C4-2B (cell line): Measurements from ENCODE around the gene MMP15.

ENCODE experiments used
- H3K27ac ChIP-seq: fragments of 450-650 bp; 2 replicates; pipeline ENCODE4 v1.5.1; 2017
- CTCF ChIP-seq: fragments of 450-650 bp; conservative IDR thresholded peaks from 2 replicates; pipeline ENCODE4 v1.5.1; 2017; ENCODE audit warnings: mild to moderate bottlenecking
- ZFX ChIP-seq: fragments of 450-650 bp; IDR thresholded peaks from 2 replicates; pipeline ENCODE4 v1.6.1; 2017

The MMP15 gene

DNA sequence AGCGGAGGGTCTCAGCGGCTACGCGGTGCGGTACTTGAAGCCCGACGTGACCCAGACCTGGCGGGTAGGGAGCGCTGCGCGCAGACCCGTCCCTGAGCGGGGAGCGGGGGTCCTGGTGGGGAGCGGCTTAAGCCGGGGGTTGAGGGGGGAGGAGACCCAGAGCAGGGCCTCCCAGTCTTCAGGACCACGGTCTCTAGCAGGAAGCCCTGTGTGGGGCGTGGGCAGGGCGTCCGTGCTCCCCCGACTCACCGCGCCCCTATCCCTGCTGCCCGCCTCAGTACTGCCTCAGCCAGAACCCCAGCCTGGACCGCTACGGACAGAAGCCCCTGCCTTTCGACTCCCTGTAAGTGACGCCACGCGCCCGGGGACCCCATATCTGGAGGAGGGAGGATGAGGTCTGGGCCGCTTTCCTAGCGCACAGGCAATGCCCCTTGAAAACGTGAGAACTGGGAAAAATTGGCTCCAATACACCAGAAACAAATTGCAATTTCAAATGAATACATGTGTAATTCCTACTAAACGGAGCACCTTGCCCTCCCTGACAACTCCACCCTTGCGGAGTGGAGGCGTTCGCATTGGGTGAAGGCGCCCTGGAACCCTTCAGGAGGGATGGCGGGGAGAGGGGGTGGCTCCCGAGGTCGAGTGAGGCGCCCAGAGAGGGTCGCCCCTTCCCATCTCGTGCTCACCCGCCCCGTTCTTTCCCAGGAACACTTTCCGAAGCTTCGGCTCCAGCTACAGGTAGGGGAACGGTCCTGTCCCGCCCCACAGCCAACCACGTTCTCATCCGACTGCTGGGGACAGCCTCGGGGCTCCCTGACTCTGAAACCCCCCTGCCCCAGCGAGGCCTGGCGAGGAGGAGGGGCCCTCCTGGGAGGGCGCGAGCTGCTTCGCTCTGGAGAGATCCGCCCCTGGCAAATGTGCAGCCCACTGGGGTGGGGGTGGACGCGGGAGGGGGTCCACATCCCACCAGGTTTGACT lies 40.1 kb upstream of the MMP15 start:
- H3K27ac ChIP-seq: no peak overlapping the region
- TF ChIP-seq ZFX (no peak), CTCF (no peak)

DNA sequence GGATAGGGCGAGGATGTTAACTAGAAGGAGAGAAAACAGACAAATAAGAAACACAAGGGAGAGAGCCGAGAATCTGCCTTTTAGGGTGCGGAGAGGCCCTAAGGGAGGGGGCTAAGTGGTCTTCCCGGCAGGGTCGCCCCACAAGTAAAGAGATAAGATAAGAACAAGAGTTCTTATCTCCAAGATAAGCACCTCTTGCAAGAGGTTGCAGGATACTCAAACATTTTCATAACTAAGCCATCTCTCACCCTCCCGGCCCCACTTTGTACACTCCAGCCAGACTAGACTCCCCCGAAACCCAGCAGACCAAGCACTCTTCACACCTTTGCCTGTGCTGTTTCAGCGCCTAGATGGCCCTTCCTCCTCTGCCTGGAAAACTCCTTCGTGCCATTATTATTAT lies 39.4 kb upstream of the MMP15 start:
- TF ChIP-seq CTCF (no peak), ZFX (no peak)
- H3K27ac ChIP-seq: no peak overlapping the region

GRCh38 chr16:57987441-57988177 lies 37.9 kb upstream of the MMP15 start:
- H3K27ac ChIP-seq: no peak overlapping the region
- TF ChIP-seq CTCF (no peak), ZFX (no peak)

DNA sequence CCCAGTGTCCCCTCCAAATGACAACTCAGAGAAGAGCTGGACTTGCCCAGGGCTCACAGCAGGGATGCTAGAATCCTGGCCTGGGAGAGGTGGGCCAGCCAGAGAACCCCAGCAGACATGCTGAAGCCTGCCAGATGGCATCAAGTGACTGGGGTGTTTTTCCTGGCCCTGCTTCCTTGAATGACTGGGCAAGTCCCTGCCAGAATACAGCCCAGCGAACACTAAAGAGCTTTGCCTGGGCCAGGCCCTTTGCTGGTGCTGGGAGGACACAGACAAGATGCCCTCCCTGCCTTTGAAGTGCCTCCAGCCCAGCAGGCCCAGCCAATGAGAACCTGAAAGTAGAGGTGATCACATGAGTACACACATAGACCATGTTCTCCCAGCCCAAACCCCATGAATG lies 36.6 kb upstream of the MMP15 start:
- no peak overlapping the region for H3K27ac ChIP-seq
- TF ChIP-seq ZFX: no peak
- TF ChIP-seq CTCF: no peak

DNA sequence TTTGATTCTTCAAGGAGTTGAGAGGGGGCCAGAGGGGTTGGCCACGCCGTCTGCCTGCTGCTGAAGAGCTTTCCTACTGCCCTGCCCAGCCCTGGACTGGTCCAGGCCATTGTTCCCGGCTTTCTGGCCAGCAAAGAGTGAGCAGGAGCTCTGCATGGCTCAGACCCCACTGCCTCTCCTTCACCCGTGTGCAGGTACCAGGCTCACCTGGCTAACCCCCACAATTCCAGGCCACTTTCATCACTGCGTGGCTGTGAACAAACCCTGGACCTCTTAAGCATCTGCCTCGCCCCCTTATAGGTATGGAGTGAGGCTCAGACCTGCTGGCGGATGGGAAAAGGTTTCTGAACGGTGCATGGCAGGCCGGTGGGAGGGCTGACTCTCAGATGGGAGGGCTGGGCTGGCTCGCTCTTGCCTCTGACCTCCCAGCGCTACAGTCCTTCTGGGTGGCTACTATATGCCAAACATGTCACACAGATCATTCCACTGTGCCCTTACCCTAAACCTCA lies 33.9 kb upstream of the MMP15 start:
- TF ChIP-seq ZFX: no peak
- TF ChIP-seq CTCF: no peak
- H3K27ac ChIP-seq: no peak overlapping the region

DNA sequence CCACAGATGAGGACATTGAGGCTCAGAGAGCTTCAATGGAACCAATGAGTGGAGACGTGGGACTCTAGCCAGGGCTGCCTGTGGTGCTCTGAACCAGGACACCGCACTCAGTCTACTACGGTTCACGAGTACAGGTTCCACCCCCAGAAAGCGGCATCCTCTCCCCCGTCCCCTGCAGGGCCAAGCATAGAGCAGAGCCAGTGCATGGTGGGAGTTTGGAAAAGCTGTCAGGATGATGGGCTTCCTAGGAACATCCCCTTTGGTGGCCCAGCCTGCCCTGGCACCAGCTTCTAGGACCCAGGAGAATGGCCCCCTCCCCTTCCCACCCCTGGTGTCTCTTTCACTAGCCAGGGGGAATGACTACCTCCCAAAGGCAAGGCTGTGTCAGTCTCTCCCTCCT lies 33.5 kb upstream of the MMP15 start:
- H3K27ac ChIP-seq: peak overlapping the region; percentile 51
- TF ChIP-seq CTCF (no peak), ZFX (no peak)

DNA sequence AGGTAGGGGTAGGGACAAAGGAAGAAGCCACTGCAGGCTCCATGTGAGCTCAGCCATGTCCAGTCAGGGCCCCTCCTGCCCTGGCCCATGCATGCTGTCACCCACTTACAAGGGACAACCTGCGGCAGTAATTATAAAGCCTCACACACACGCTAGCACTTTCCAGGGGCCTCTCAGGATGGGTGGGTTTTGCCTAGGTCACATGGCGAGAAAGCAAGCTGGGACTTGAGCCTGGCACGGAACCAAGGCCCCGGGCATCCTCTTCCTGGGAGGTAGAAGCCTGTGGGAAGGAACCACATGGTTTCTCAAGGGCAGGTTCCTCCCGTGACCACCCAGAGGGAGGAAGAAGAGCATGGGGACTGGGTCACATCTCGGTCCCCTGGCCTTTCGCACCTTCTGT lies 32.1 kb upstream of the MMP15 start:
- H3K27ac ChIP-seq: peak overlapping the region; percentile 51

More for the DNA sequence above, 32.1 kb upstream of the MMP15 start:
- TF ChIP-seq ZFX (no peak), CTCF (no peak)
